Stomach (tissue), 4 donors: ENCODE data around the gene TBC1D1.

Source experiments
- CTCF ChIP-seq, 7 experiments: fragments of 450-650 bp in 4 of 7; fragments of 200-600 bp in 3 of 7; sonication (generic) in 3 of 7; IDR thresholded peaks; one replicate each; pipeline ENCODE4 v1.5.1; 2016 to 2019; ENCODE audit warnings: antibody characterized with exemption in 7 of 7, control low read depth in 2 of 7, mild to moderate bottlenecking in 1 of 7
- EP300 ChIP-seq: sonication (generic); formaldehyde crosslinking; IDR thresholded peaks from one replicate; pipeline ENCODE4 v1.6.1; 2017; ENCODE audit warnings: antibody characterized with exemption
- POLR2A ChIP-seq, 4 donors: fragments of 450-650 bp; IDR thresholded peaks; one replicate each; pipeline ENCODE4 v1.6.1; 2016; ENCODE audit warnings: antibody characterized with exemption in 4 of 4, control low read depth in 2 of 4, mild to moderate bottlenecking in 1 of 4, moderate library complexity in 1 of 4
- POLR2AphosphoS5 ChIP-seq, 3 donors: sonication (generic); formaldehyde crosslinking; IDR thresholded peaks; one replicate each; pipeline ENCODE4 v1.6.1; 2016; ENCODE audit warnings: antibody characterized with exemption in 3 of 3

- no peak for TF ChIP-seq CTCF (IDR thresholded peaks at IDR 0.05)
- no peak for TF ChIP-seq POLR2AphosphoS5 (IDR thresholded peaks at IDR 0.05)
- TF ChIP-seq POLR2A (IDR thresholded peaks at IDR 0.05) = no peak
- TF ChIP-seq EP300 = no peak
Measured at GRCh38 chr4:38067499-38067898, 176.6 kb downstream of the TBC1D1 start.
